Measurements from ENCODE around the gene RSPH10B.
A peak's percentile ranks its signal among the peaks of the same experiment; 100 is the strongest.
"Not testable (repeated sequence)": the region's sequence is repeated elsewhere in the genome, so short reads cannot be mapped to it uniquely, and the experiment has no call there.

RSPH10B gene

GRCh38 chr7:5970347-5970911, at the start of gene RSPH10B:
TSS of gene RSPH10B (minus strand) at chr7:5970689. CDS start at chr7:5967116, 3,573 bp downstream.
- not testable (repeated sequence) for H3K27me3 Mint-ChIP-seq; H3K27ac Mint-ChIP-seq; H3K4me1 Mint-ChIP-seq; H3K4me3 Mint-ChIP-seq; ATAC-seq (ENCODE audit: low read depth); H3K36me3 Mint-ChIP-seq; DNase-seq (ENCODE audit: low spot score in 2 of 2); H3K9me3 Mint-ChIP-seq

DNA sequence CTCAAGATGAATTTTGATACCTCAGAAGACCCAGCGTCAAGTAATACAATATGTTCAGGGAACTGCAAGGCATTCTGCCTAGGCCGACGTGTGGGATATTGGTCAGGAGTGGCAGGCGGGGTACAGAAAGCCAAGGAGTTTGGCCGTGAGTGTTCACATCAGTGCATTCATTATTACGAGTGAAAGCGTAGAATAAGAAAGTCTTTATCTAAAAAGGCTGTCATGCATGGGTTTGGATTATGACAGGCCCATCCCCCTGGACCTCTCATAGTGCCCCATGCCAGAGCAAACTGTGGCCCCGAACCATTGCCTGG, 46.1 kb upstream of the RSPH10B start:
- H3K36me3 Mint-ChIP-seq: peaks cover 27% of the 10 kb centered on the region
- peak overlapping the region; percentile 73 for H3K27ac Mint-ChIP-seq
- ATAC-seq (ENCODE audit: low read depth): no peak

GRCh38 chr7:6015917-6016652, 45.6 kb upstream of the RSPH10B start:
- H3K9me3 Mint-ChIP-seq: no peaks in the 10 kb centered on the region
- H3K4me1 Mint-ChIP-seq: peaks cover 9% of the 10 kb centered on the region
- no peaks in the 10 kb centered on the region for H3K27me3 Mint-ChIP-seq
- peak overlapping the region; percentile 73 for H3K27ac Mint-ChIP-seq
- no peak overlapping the region for H3K4me3 Mint-ChIP-seq
- peaks cover 25% of the 10 kb centered on the region for H3K36me3 Mint-ChIP-seq
- no peak for DNase-seq (ENCODE audit: low spot score in 2 of 2)
- no peak for ATAC-seq (ENCODE audit: low read depth)

More for the DNA sequence above, 46.1 kb upstream of the RSPH10B start:
- Mint-ChIP-seq H3K4me1 (peaks cover 5% of the 10 kb centered on the region), H3K9me3 (no peaks in the 10 kb centered on the region), H3K4me3 (no peak overlapping the region), H3K27me3 (no peaks in the 10 kb centered on the region)
- no peak for DNase-seq (ENCODE audit: low spot score in 2 of 2)

GRCh38 chr7:6012355-6013104, 42.0 kb upstream of the RSPH10B start:
- H3K4me1 Mint-ChIP-seq: peaks cover 17% of the 10 kb centered on the region
- H3K4me3 Mint-ChIP-seq: no peak overlapping the region
- no peak for DNase-seq (ENCODE audit: low spot score in 2 of 2)
- H3K9me3 Mint-ChIP-seq: no peaks in the 10 kb centered on the region
- no peak for ATAC-seq (ENCODE audit: low read depth)
- H3K36me3 Mint-ChIP-seq: peaks cover 13% of the 10 kb centered on the region
- H3K27ac Mint-ChIP-seq: no peak overlapping the region
- no peaks in the 10 kb centered on the region for H3K27me3 Mint-ChIP-seq

DNA sequence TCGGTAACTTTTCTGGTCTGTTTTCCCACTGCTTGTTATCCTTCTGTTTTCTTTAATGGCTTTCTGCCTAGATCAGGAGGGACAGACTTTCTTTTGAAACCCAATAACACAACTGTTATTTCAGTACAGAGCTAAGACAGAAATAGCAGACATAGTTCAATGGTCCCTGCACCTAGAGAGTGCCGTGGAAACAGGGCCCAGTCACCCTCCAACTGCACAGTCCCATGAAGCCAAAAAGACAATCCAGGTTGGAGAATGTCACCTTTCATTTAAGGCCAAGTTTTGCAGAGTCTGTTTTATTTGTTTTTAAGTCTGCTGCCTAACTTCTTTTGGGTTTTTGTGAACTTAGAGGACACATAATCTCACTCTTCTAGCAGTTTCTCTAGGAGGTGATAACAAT, 41.1 kb upstream of the RSPH10B start:
- H3K4me3 Mint-ChIP-seq: peak overlapping the region; percentile 11

GRCh38 chr7:6010370-6010769, 39.9 kb upstream of the RSPH10B start:
- H3K9me3 Mint-ChIP-seq: not testable (repeated sequence)

More for the DNA sequence above, 41.1 kb upstream of the RSPH10B start:
- H3K27me3 Mint-ChIP-seq: no peaks in the 10 kb centered on the region
- H3K27ac Mint-ChIP-seq: no peak overlapping the region
- peaks cover 10% of the 10 kb centered on the region for H3K36me3 Mint-ChIP-seq
- no peaks in the 10 kb centered on the region for H3K9me3 Mint-ChIP-seq
- ATAC-seq (ENCODE audit: low read depth) (no peak), DNase-seq (ENCODE audit: low spot score in 2 of 2) (no peak)
- peaks cover 21% of the 10 kb centered on the region for H3K4me1 Mint-ChIP-seq

DNA sequence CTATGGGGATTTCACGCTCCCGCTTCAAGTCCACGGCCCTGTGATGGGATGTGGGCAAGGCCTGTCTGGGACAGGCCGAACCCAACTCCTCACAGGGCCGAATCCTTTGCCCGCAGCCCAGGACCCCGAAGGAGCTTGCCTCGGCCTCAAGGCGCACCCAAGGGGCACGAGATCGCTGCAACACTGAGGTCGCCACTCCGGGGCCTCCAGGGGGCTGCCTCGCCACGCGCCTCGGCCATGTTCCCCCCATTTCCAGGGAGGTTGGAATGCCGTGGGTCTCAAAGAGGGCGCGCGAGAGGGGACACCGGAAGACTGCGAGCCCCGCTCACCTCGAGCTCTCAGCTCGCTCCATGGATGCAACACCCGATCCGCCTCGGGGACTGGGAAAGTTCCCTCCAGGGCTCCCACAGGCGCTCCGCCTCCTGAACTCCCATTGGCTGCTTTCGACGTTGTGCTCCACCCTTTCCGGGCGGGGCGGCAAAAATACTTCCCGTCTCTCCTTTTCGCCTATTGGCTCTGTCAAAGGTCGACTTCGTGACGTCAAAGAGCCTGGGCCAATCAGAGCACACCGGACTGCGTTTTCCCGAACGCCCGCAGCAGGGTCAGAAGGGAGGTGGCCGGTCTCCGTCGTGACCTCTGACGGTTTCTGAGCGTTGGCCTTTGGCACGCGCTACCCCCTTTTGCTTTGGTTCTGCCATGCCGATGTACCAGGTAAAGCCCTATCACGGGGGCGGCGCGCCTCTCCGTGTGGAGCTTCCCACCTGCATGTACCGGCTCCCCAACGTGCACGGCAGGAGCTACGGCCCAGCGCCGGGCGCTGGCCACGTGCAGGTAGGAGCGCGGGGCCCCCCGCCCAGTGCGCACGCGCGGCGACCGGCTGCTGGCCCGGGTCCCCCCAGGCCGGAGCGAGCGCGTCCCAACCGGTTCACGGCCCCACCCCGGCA, 38.5 kb upstream of the RSPH10B start, which contains the start of the genes AIMP2 and PMS2:
Gene AIMP2 (plus strand): TSS at position 605 of the 944 bp plus-strand sequence. CDS start 92 bp downstream, at position 697.
Gene PMS2 (minus strand): TSS at position 382 of the 944 bp plus-strand sequence. CDS start 30 bp downstream, at position 352.
- peaks cover 6% of the 10 kb centered on the region for H3K36me3 Mint-ChIP-seq
- peak; percentile 82 for ATAC-seq (ENCODE audit: low read depth)
- H3K4me3 Mint-ChIP-seq: peak within 1 kb of the TSS; percentile 90
- peak within 1 kb of the TSS; percentile 84 for H3K27ac Mint-ChIP-seq
- no peaks in the 10 kb centered on the region for H3K9me3 Mint-ChIP-seq
- peaks cover 23% of the 10 kb centered on the region for H3K4me1 Mint-ChIP-seq
- H3K27me3 Mint-ChIP-seq: no peaks in the 10 kb centered on the region
- peak; percentile 89 to 92 for DNase-seq (ENCODE audit: low spot score in 2 of 2)

More at GRCh38 chr7:6010370-6010769, 39.9 kb upstream of the RSPH10B start:
- not testable (repeated sequence) for H3K36me3 Mint-ChIP-seq; H3K27me3 Mint-ChIP-seq; DNase-seq (ENCODE audit: low spot score in 2 of 2); ATAC-seq (ENCODE audit: low read depth); H3K27ac Mint-ChIP-seq
- Mint-ChIP-seq H3K4me1 (peaks cover 23% of the 10 kb centered on the region), H3K4me3 (peak overlapping the region; percentile 70)

DNA sequence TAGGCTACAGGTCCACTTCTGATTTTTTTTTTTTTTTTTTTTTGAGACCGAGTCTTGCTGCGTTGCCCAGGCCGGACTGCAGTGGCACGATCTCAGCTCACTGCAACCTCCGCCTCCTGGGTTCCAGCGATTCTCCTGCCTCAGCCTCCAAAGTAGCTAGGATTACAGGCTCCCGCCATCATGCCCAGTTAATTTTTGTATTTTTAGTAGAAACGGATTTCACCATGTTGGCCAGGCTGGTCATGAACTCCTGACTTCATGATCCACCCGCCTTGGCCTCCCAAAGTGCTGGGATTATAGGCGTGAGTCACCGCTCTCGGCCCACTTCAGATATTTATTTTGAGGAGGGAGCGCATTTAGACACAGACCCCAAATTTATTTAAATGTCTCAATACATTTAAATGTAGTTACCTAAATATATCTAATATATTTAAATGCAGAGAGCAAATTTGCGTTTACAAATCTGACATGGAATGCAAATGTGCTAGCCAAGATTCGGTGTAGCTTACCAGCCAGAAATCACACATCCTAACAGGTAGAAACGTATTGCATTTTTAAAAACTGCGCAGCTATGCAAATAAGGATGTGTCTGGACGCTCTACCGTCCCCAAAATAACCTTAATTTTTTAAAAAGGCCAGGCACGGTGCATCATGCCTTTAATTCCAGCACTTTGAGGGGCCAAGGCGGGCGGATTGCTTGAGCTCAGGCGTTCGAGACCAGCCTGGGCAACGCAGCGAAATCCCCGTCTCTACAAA, 37.5 kb upstream of the RSPH10B start:
- peak overlapping the region; percentile 62 for H3K27ac Mint-ChIP-seq
- DNase-seq (ENCODE audit: low spot score in 2 of 2); H3K36me3 Mint-ChIP-seq; H3K9me3 Mint-ChIP-seq; H3K27me3 Mint-ChIP-seq; ATAC-seq (ENCODE audit: low read depth): not testable (repeated sequence)
- peak overlapping the region; percentile 90 for H3K4me3 Mint-ChIP-seq
- H3K4me1 Mint-ChIP-seq: peaks cover 23% of the 10 kb centered on the region

- Mint-ChIP-seq H3K36me3 (peaks cover 2% of the 10 kb centered on the region), H3K9me3 (no peaks in the 10 kb centered on the region)
Measured at GRCh38 chr7:6007386-6007785, 36.9 kb upstream of the RSPH10B start.

DNA sequence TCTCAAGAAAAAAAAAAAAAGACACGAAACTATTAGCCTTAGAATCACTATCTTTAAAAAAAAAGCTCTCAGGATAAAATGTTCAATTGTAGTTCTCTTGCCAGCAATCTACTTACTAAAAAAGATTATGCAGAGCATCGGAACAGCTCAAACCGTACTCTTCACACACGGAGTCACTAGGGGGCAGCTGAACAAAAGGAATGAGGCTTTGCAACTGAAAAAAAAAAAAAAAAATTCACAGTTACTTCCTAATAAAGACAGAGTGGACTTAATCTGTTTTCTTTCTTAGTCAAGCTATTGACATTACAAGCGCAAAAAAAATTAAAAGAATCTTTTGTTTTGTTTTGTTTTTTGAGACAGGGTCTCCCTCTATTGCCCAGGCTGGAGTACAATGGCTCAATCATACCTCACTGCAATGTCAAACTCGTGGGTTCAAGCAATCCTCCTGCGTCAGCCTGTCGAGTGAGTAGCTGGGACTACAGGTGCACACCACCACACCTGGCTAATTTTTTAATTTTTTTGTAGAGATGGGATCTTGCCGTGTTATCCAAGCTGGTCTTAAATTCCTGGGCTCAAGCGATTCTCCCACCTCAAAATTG, 26.8 kb upstream of the RSPH10B start:
- Mint-ChIP-seq H3K9me3 (no peaks in the 10 kb centered on the region), H3K27me3 (no peaks in the 10 kb centered on the region), H3K4me3 (no peak overlapping the region), H3K36me3 (peaks cover 11% of the 10 kb centered on the region), H3K4me1 (no peaks in the 10 kb centered on the region), H3K27ac (no peak overlapping the region)
- ATAC-seq (ENCODE audit: low read depth): peak; percentile 77
- peak in 1 of 2 donors; percentile 48 for DNase-seq (ENCODE audit: low spot score in 2 of 2)

More at GRCh38 chr7:6007386-6007785, 36.9 kb upstream of the RSPH10B start:
- H3K4me1 Mint-ChIP-seq: peaks cover 18% of the 10 kb centered on the region
- ATAC-seq (ENCODE audit: low read depth) (no peak), DNase-seq (ENCODE audit: low spot score in 2 of 2) (no peak)
- peak overlapping the region; percentile 46 for H3K4me3 Mint-ChIP-seq
- peak overlapping the region; percentile 62 for H3K27ac Mint-ChIP-seq
- no peaks in the 10 kb centered on the region for H3K27me3 Mint-ChIP-seq

DNA sequence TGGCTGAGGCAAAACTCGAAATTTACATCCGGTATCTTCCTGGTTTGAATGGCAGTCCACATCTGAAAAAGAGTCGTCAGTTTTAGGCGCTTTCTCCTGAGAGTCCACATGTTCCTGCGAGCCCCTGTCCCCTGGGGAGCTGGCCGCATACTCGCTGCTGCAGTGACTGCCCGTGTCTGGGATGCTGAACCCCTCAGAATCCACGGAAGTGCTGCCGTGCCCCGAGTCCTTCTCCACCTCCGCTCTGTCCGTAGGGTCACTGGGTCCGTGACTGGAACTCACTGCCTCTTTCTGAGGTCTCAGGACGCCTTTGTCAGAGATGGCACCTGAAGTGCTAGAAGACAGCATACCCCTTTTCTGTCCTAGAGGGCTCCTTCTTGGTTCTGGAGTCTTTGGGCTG, 16.6 kb upstream of the RSPH10B start:
- not testable (repeated sequence) for H3K4me1 Mint-ChIP-seq; H3K4me3 Mint-ChIP-seq; H3K27ac Mint-ChIP-seq; H3K9me3 Mint-ChIP-seq; H3K27me3 Mint-ChIP-seq; DNase-seq (ENCODE audit: low spot score in 2 of 2); ATAC-seq (ENCODE audit: low read depth)
- H3K36me3 Mint-ChIP-seq: peaks cover 16% of the 10 kb centered on the region

- not testable (repeated sequence) for H3K9me3 Mint-ChIP-seq; H3K4me3 Mint-ChIP-seq; H3K27me3 Mint-ChIP-seq; H3K27ac Mint-ChIP-seq; DNase-seq (ENCODE audit: low spot score in 2 of 2); H3K4me1 Mint-ChIP-seq; ATAC-seq (ENCODE audit: low read depth)
- peaks cover 10% of the 10 kb centered on the region for H3K36me3 Mint-ChIP-seq
Measured at GRCh38 chr7:5979680-5980314, 9.3 kb upstream of the RSPH10B start.

Data from memory B cell (primary cell).